ENCODE results near the gene TAC1. TPM values are rescaled to one million over a fixed set of nuclear protein-coding genes. Genes with fewer than 3 reads are reported as not detected.
"Not testable (repeated sequence)": the region's sequence is repeated elsewhere in the genome, so short reads cannot be mapped to it uniquely, and the experiment has no call there.

Gene TAC1
- 1.5 TPM for total RNA-seq
- long read RNA-seq = 0 reads

GRCh38 chr7:97731736-97732564 is at the start of gene TAC1:
Gene TAC1 (plus strand): TSS chr7:97732086. CDS start chr7:97732613, 527 bp downstream.
- no peak for DNase-seq (ENCODE audit: low spot score)

- no peak for DNase-seq (ENCODE audit: low spot score)
These were observed 45.9 kb upstream of the TAC1 start for GRCh38 chr7:97685952-97686351.

- DNase-seq (ENCODE audit: low spot score) = no peak
These were observed 38.3 kb upstream of the TAC1 start for GRCh38 chr7:97693586-97693985.

GRCh38 chr7:97694355-97694754 is 37.5 kb upstream of the TAC1 start:
- no peak for DNase-seq (ENCODE audit: low spot score)

- no peak for DNase-seq (ENCODE audit: low spot score)
These were observed 34.5 kb upstream of the TAC1 start for GRCh38 chr7:97697396-97697795.

- no peak for DNase-seq (ENCODE audit: low spot score)
These were observed 9.5 kb upstream of the TAC1 start for GRCh38 chr7:97722386-97722785.

- DNase-seq (ENCODE audit: low spot score) = no peak
These were observed 834 bp downstream of the TAC1 start for GRCh38 chr7:97732565-97733275.

GRCh38 chr7:97733276-97734161 is 1.6 kb downstream of the TAC1 start:
- DNase-seq (ENCODE audit: low spot score) = no peak

GRCh38 chr7:97734255-97734654 is 2.4 kb downstream of the TAC1 start:
- DNase-seq (ENCODE audit: low spot score) = no peak

GRCh38 chr7:97735075-97735474 is 3.2 kb downstream of the TAC1 start:
- DNase-seq (ENCODE audit: low spot score) = no peak

GRCh38 chr7:97748482-97748881 is 16.6 kb downstream of the TAC1 start:
- no peak for DNase-seq (ENCODE audit: low spot score)

- DNase-seq (ENCODE audit: low spot score) = no peak
These were observed 19.7 kb downstream of the TAC1 start for GRCh38 chr7:97751566-97751965.

- DNase-seq (ENCODE audit: low spot score) = no peak
These were observed 20.3 kb downstream of the TAC1 start for GRCh38 chr7:97752215-97752614.

- DNase-seq (ENCODE audit: low spot score) = no peak
These were observed 25.9 kb downstream of the TAC1 start for GRCh38 chr7:97757824-97758223.

- DNase-seq (ENCODE audit: low spot score) = no peak
These were observed 39.0 kb downstream of the TAC1 start for GRCh38 chr7:97770850-97771249.

- DNase-seq (ENCODE audit: low spot score) = no peak
These were observed 39.7 kb downstream of the TAC1 start for GRCh38 chr7:97771576-97771975.

- DNase-seq (ENCODE audit: low spot score) = no peak
These were observed 40.4 kb downstream of the TAC1 start for GRCh38 chr7:97772045-97772901.

GRCh38 chr7:97786398-97786797 is 54.5 kb downstream of the TAC1 start:
- not testable (repeated sequence) for DNase-seq (ENCODE audit: low spot score)
